ENCODE data around the gene ST6GALNAC6.
"Not testable (repeated sequence)": the region's sequence is repeated elsewhere in the genome, so short reads cannot be mapped to it uniquely, and the experiment has no call there.

The ST6GALNAC6 gene

GRCh38 chr9:127854960-127855359 lies 44.4 kb downstream of the ST6GALNAC6 start:
- no peak for DNase-seq (ENCODE audit: low spot score)

GRCh38 chr9:127854184-127854806 lies 45.1 kb downstream of the ST6GALNAC6 start, which contains the start of gene ENG:
TSS of gene ENG (minus strand) at chr9:127854658. CDS start at chr9:127854355, 303 bp downstream.
- DNase-seq (ENCODE audit: low spot score): peak; percentile 85

- DNase-seq (ENCODE audit: low spot score): no peak
Measured at GRCh38 chr9:127853312-127854183, 45.9 kb downstream of the ST6GALNAC6 start.

GRCh38 chr9:127852829-127853228 lies 46.6 kb downstream of the ST6GALNAC6 start:
- DNase-seq (ENCODE audit: low spot score): no peak

- no peak for DNase-seq (ENCODE audit: low spot score)
Measured at GRCh38 chr9:127850286-127850830, 49.0 kb downstream of the ST6GALNAC6 start.

GRCh38 chr9:127848756-127849504 lies 50.5 kb downstream of the ST6GALNAC6 start:
- no peak for DNase-seq (ENCODE audit: low spot score)

GRCh38 chr9:127847833-127848755 lies 51.3 kb downstream of the ST6GALNAC6 start:
- no peak for DNase-seq (ENCODE audit: low spot score)

GRCh38 chr9:127847178-127847510 lies 52.3 kb downstream of the ST6GALNAC6 start:
- DNase-seq (ENCODE audit: low spot score): no peak

- DNase-seq (ENCODE audit: low spot score): no peak
Measured at GRCh38 chr9:127846443-127847177, 52.8 kb downstream of the ST6GALNAC6 start.

GRCh38 chr9:127845619-127846018 lies 53.8 kb downstream of the ST6GALNAC6 start:
- DNase-seq (ENCODE audit: low spot score): not testable (repeated sequence)

GRCh38 chr9:127844821-127845359 lies 54.5 kb downstream of the ST6GALNAC6 start:
- DNase-seq (ENCODE audit: low spot score): peak; percentile 98

GRCh38 chr9:127841087-127841835 lies 58.1 kb downstream of the ST6GALNAC6 start:
- DNase-seq (ENCODE audit: low spot score): no peak

GRCh38 chr9:127838375-127839078 lies 60.9 kb downstream of the ST6GALNAC6 start:
- peak; percentile 97 for DNase-seq (ENCODE audit: low spot score)

GRCh38 chr9:127837346-127837745 lies 62.1 kb downstream of the ST6GALNAC6 start:
- no peak for DNase-seq (ENCODE audit: low spot score)

- not testable (repeated sequence) for DNase-seq (ENCODE audit: low spot score)
Measured at GRCh38 chr9:127836561-127836960, 62.8 kb downstream of the ST6GALNAC6 start.

GRCh38 chr9:127835991-127836516 lies 63.3 kb downstream of the ST6GALNAC6 start:
- DNase-seq (ENCODE audit: low spot score): peak; percentile 86

Measured in kidney capillary endothelial cell (primary cell).